ENCODE results near the gene ANGPTL5. TPM values are rescaled to one million over a fixed set of nuclear protein-coding genes. Genes with fewer than 3 reads are reported as not detected.

Gene ANGPTL5
- total and polyA plus RNA-seq, 12 donors = 0.06 to 0.58 (median 0.14) TPM; not detected in 3

DNA sequence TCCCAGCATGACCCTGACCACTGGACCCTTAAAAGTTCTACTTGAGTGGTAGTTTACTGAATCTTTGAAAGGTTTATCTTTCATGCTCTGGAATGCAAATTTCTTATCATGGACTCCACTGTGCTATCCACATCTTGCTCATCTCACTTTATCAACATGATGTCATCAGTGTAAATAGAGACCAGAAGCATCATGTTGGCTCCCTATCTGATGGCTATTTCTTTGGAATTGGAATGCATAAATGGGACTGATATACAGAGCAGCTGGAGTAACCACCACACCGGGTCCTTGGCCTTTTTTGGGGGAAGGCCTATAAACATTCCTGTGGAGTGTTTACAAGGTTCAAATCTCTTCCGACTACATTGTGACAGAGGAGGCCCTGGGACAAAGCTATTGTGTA is 75.6 kb downstream of the ANGPTL5 start:
- H3K9me3 ChIP-seq (replicated peaks in 1 of 3) = no peaks in the 10 kb centered on the region
- H3K4me1 ChIP-seq (replicated peaks in 1 of 2) = no peaks in the 10 kb centered on the region
- H3K4me3 ChIP-seq = no peak overlapping the region
- no peaks in the 10 kb centered on the region for H3K27me3 ChIP-seq
- 55 to 84% (median 76%) methylated on average over 2 of the region's 2 CpGs for WGBS, 4 donors
- H3K27ac ChIP-seq = no peak overlapping the region
- H3K36me3 ChIP-seq (replicated peaks in 1 of 2) = no peaks in the 10 kb centered on the region
- intact Hi-C loops (cut with DNase I) = loop anchor here in 1 of 2 donors (10.0 kb wide), 1 partner anchor 386 kb away; no protein-coding TSS in a partner anchor
- no peak for DNase-seq
- TF ChIP-seq POLR2A (IDR thresholded peaks at IDR 0.05) = no peak
- TF ChIP-seq, protein P1, sequence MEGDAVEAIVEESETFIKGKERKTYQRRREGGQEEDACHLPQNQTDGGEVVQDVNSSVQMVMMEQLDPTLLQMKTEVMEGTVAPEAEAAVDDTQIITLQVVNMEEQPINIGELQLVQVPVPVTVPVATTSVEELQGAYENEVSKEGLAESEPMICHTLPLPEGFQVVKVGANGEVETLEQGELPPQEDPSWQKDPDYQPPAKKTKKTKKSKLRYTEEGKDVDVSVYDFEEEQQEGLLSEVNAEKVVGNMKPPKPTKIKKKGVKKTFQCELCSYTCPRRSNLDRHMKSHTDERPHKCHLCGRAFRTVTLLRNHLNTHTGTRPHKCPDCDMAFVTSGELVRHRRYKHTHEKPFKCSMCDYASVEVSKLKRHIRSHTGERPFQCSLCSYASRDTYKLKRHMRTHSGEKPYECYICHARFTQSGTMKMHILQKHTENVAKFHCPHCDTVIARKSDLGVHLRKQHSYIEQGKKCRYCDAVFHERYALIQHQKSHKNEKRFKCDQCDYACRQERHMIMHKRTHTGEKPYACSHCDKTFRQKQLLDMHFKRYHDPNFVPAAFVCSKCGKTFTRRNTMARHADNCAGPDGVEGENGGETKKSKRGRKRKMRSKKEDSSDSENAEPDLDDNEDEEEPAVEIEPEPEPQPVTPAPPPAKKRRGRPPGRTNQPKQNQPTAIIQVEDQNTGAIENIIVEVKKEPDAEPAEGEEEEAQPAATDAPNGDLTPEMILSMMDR (IDR thresholded peaks at IDR 0.05) = no peak

Other genes with a start within 250 kb of the ANGPTL5 start
- gene CEP126, start 1.5 kb downstream of the ANGPTL5 start, total RNA-seq = 10 to 100 TPM in 1 of 9 donors, 1 to 10 TPM in 8; 1.7 to 11.5 (median 3.7) TPM
- 10 to 100 TPM in 1 of 3 donors, 1 to 10 TPM in 2; 6.5 to 18.9 (median 8.7) TPM for gene CEP126, start 1.5 kb downstream of the ANGPTL5 start, polyA plus RNA-seq
- gene CFAP300, start 130.9 kb upstream of the ANGPTL5 start, total RNA-seq = 1 to 10 TPM; 2.7 to 9.5 (median 3.3) TPM
- gene CFAP300, start 130.9 kb upstream of the ANGPTL5 start, polyA plus RNA-seq = 1 to 10 TPM; 4.3 to 5.2 (median 4.6) TPM
- gene YAP1, start 193.9 kb upstream of the ANGPTL5 start, total RNA-seq = 100 to 1,000 TPM in 5 of 9 donors, 10 to 100 TPM in 4; 34.9 to 135 (median 102) TPM
- 10 to 100 TPM; 16.3 to 39.0 (median 19.8) TPM for gene YAP1, start 193.9 kb upstream of the ANGPTL5 start, polyA plus RNA-seq

Measured in adrenal gland (tissue), 12 donors.